ENCODE results near the gene DTNA. TPM values are rescaled to one million over a fixed set of nuclear protein-coding genes. Genes with fewer than 3 reads are reported as not detected.
"Not testable (repeated sequence)": the region's sequence is repeated elsewhere in the genome, so short reads cannot be mapped to it uniquely, and the experiment has no call there.

The DTNA gene
- total RNA-seq, 1 experiment from 2014 or later = not detected

GRCh38 chr18:34730774-34731173, 20.7 kb downstream of the DTNA start:
- TF ChIP-seq EZH2 (IDR thresholded peaks at IDR 0.05; ENCODE audit: low read depth) (no peak), CTCF (conservative IDR thresholded peaks at IDR 0.05) (no peak)
- no peaks in the 10 kb centered on the region for H3K9me2 ChIP-seq (ENCODE audit: insufficient read depth)
- no peak for DNase-seq
- H3K79me2 ChIP-seq (ENCODE audit: low read depth) = no peaks in the 10 kb centered on the region
- ChIA-PET POLR2A (ENCODE audit: unreplicated experiment) (no interaction called here), CTCF (no interaction called here)
- no peak overlapping the region for H2AFZ ChIP-seq
- intact Hi-C loops (cut with micrococcal nuclease; ENCODE audit: unreplicated experiment) = no loop called here
- H3K27me3 ChIP-seq (ENCODE audit: insufficient read depth, low read depth) = no peaks in the 10 kb centered on the region
- BruUV-seq (replicated peaks) = no TSS peak
- no peaks in the 10 kb centered on the region for H3K36me3 ChIP-seq (ENCODE audit: low read depth)
- no peaks in the 10 kb centered on the region for H3K9me3 ChIP-seq (ENCODE audit: insufficient read depth, low read depth)
- no peak overlapping the region for H3K27ac ChIP-seq
- no peaks in the 10 kb centered on the region for H4K20me1 ChIP-seq (ENCODE audit: insufficient read depth)
- no peaks in the 10 kb centered on the region for H3F3A ChIP-seq (ENCODE audit: insufficient read depth, low read depth)
- H3K4me2 ChIP-seq = no peak overlapping the region
- no peaks in the 10 kb centered on the region for H3K4me1 ChIP-seq (replicated peaks; ENCODE audit: insufficient read depth)
- no peak overlapping the region for H3K4me3 ChIP-seq

- Histone ChIP-seq H3K4me1 (replicated peaks; ENCODE audit: insufficient read depth) (no peaks in the 10 kb centered on the region), H3F3A (ENCODE audit: insufficient read depth, low read depth) (no peaks in the 10 kb centered on the region), H3K4me3 (no peak overlapping the region), H4K20me1 (ENCODE audit: insufficient read depth) (no peaks in the 10 kb centered on the region), H3K4me2 (no peak overlapping the region), H3K9me3 (ENCODE audit: insufficient read depth, low read depth) (no peaks in the 10 kb centered on the region), H3K36me3 (ENCODE audit: low read depth) (no peaks in the 10 kb centered on the region), H3K27me3 (ENCODE audit: insufficient read depth, low read depth) (no peaks in the 10 kb centered on the region), H3K9me2 (ENCODE audit: insufficient read depth) (no peaks in the 10 kb centered on the region), H3K27ac (no peak overlapping the region), H2AFZ (no peak overlapping the region), H3K79me2 (ENCODE audit: low read depth) (no peaks in the 10 kb centered on the region)
- TF ChIP-seq CTCF (conservative IDR thresholded peaks at IDR 0.05) = no peak
- TF ChIP-seq EZH2 (IDR thresholded peaks at IDR 0.05; ENCODE audit: low read depth) = no peak
- intact Hi-C loops (cut with micrococcal nuclease; ENCODE audit: unreplicated experiment) = no loop called here
- ChIA-PET CTCF (no interaction called here), POLR2A (ENCODE audit: unreplicated experiment) (no interaction called here)
- DNase-seq = no peak
- no TSS peak for BruUV-seq (replicated peaks)
These were observed 24.0 kb downstream of the DTNA start for GRCh38 chr18:34734056-34734455.

- BruUV-seq (replicated peaks); H4K20me1 ChIP-seq (ENCODE audit: insufficient read depth); H3K27ac ChIP-seq; H3K9me3 ChIP-seq (ENCODE audit: insufficient read depth, low read depth); H3K4me1 ChIP-seq (replicated peaks; ENCODE audit: insufficient read depth); DNase-seq; H3K9me2 ChIP-seq (ENCODE audit: insufficient read depth); H3K4me2 ChIP-seq; H3K4me3 ChIP-seq; H3K79me2 ChIP-seq (ENCODE audit: low read depth); H3F3A ChIP-seq (ENCODE audit: insufficient read depth, low read depth); H3K27me3 ChIP-seq (ENCODE audit: insufficient read depth, low read depth); POLR2A ChIA-PET (ENCODE audit: unreplicated experiment); intact Hi-C loops (cut with micrococcal nuclease; ENCODE audit: unreplicated experiment); CTCF ChIA-PET; H2AFZ ChIP-seq; H3K36me3 ChIP-seq (ENCODE audit: low read depth): not testable (repeated sequence)
These were observed 24.4 kb downstream of the DTNA start for GRCh38 chr18:34734526-34734925.

- no peaks in the 10 kb centered on the region for H3K9me2 ChIP-seq (ENCODE audit: insufficient read depth)
- no peak overlapping the region for H3K4me2 ChIP-seq
- H2AFZ ChIP-seq = no peak overlapping the region
- no peaks in the 10 kb centered on the region for H3F3A ChIP-seq (ENCODE audit: insufficient read depth, low read depth)
- no peaks in the 10 kb centered on the region for H3K4me1 ChIP-seq (replicated peaks; ENCODE audit: insufficient read depth)
- no peaks in the 10 kb centered on the region for H3K27me3 ChIP-seq (ENCODE audit: insufficient read depth, low read depth)
- no peak overlapping the region for H3K27ac ChIP-seq
- TF ChIP-seq EZH2 (IDR thresholded peaks at IDR 0.05; ENCODE audit: low read depth) = no peak
- TF ChIP-seq CTCF (conservative IDR thresholded peaks at IDR 0.05) = no peak
- H4K20me1 ChIP-seq (ENCODE audit: insufficient read depth) = no peaks in the 10 kb centered on the region
- H3K79me2 ChIP-seq (ENCODE audit: low read depth) = no peaks in the 10 kb centered on the region
- no peak overlapping the region for H3K4me3 ChIP-seq
- no peaks in the 10 kb centered on the region for H3K9me3 ChIP-seq (ENCODE audit: insufficient read depth, low read depth)
- POLR2A ChIA-PET (ENCODE audit: unreplicated experiment) = no interaction called here
- no TSS peak for BruUV-seq (replicated peaks)
- no peaks in the 10 kb centered on the region for H3K36me3 ChIP-seq (ENCODE audit: low read depth)
- CTCF ChIA-PET = no interaction called here
- DNase-seq = peak in 1 of 2 experiments; percentile 34
- intact Hi-C loops (cut with micrococcal nuclease; ENCODE audit: unreplicated experiment) = loop anchor here (1.0 kb wide), 1 partner anchor 31 kb away; no protein-coding TSS in a partner anchor
These were observed 28.2 kb downstream of the DTNA start for GRCh38 chr18:34738175-34738894.
